A673 (cell line): ENCODE results near the gene HNF4A. TPM values are rescaled to one million over a fixed set of nuclear protein-coding genes. Genes with fewer than 3 reads are reported as not detected.

Experiments used
- BruUV-seq: library from RNA; stranded (reverse); fragments of 400-500 nt; replicated peaks from 2 replicates; lab custom pipeline; 2021; lab: Mats Ljungman, UMichigan
- CTCF ChIA-PET: fragments of 300-600 bp; sonication (Branson Sonifier 250); formaldehyde crosslinking; loops from one replicate; lab custom pipeline; 2022; ENCODE audit warnings: antibody characterized with exemption; lab: Charles Lee
- POLR2A ChIA-PET: fragments of 300-600 bp; sonication (Branson Sonifier 250); formaldehyde crosslinking; loops from one replicate; lab custom pipeline; 2022; ENCODE audit warnings: antibody characterized with exemption; ENCODE audit not compliant: low non-redundant PET; lab: Charles Lee
- DNase-seq: peaks from one replicate; pipeline ENCODE4 v3.0.0-alpha.2; 2015; ENCODE audit warnings: low spot score
- H3K27ac ChIP-seq: fragments of 200-600 bp; sonication (generic); 2 replicates; pipeline ENCODE4 v1.5.1; 2016; ENCODE audit warnings: mixed run types, low read depth, mild to moderate bottlenecking, mixed read lengths, antibody characterized with exemption, low read length; ENCODE audit not compliant: poor library complexity, severe bottlenecking
- H3K27me3 ChIP-seq: fragments of 200-600 bp; sonication (generic); replicated peaks from 2 replicates; pipeline ENCODE4 v1.6.1; 2017; ENCODE audit warnings: mixed run types, low read depth, mild to moderate bottlenecking, mixed read lengths, antibody characterized with exemption, low read length; ENCODE audit not compliant: insufficient read depth, poor library complexity
- H3K36me3 ChIP-seq: fragments of 200-600 bp; sonication (generic); 2 replicates; pipeline ENCODE4 v1.6.1; 2016; ENCODE audit warnings: mixed run types, mild to moderate bottlenecking, mixed read lengths, antibody characterized with exemption, low read length; ENCODE audit not compliant: insufficient read depth, poor library complexity, severe bottlenecking
- H3K4me1 ChIP-seq: fragments of 200-600 bp; sonication (generic); 2 replicates; pipeline ENCODE4 v1.6.1; 2017; ENCODE audit warnings: mixed run types, mild to moderate bottlenecking, mixed read lengths, antibody characterized with exemption, low read length; ENCODE audit not compliant: insufficient read depth, poor library complexity, severe bottlenecking
- H3K4me3 ChIP-seq: fragments of 200-600 bp; sonication (generic); 2 replicates; pipeline ENCODE4 v1.5.1; 2016; ENCODE audit warnings: low read depth, mixed run types, mild to moderate bottlenecking, mixed read lengths, low read length; ENCODE audit not compliant: poor library complexity, severe bottlenecking
- H3K9me3 ChIP-seq: fragments of 200-600 bp; sonication (generic); 2 replicates; pipeline ENCODE4 v1.6.1; 2016; ENCODE audit warnings: mixed run types, low read depth, mild to moderate bottlenecking, mixed read lengths, antibody characterized with exemption, low read length; ENCODE audit not compliant: poor library complexity, severe bottlenecking
- EZH2 ChIP-seq: fragments of 200-600 bp; sonication (generic); IDR thresholded peaks from 2 replicates; pipeline ENCODE4 v1.6.1; 2017; ENCODE audit warnings: borderline replicate concordance, low read depth, mild to moderate bottlenecking, mixed read lengths, antibody characterized with exemption, low read length; ENCODE audit not compliant: poor library complexity, severe bottlenecking
- intact Hi-C: fragments of 100-400 bp; cut with micrococcal nuclease; formaldehyde crosslinking; loops from one replicate; pipeline ENCODE4 v1.10.0; 2022; ENCODE audit not compliant: unreplicated experiment
- total RNA-seq: library from RNA; stranded (reverse); gene quantifications from 2 replicates; pipeline ENCODE4 v1.2.3, GENCODE V29; 2021
- TF ChIP-seq, protein P1 (sequence below): fragments of 300-800, 200-600 bp; sonication (generic); conservative IDR thresholded peaks from 2 replicates; pipeline ENCODE4 v1.5.1; 2017; ENCODE audit warnings: low read depth, mild to moderate bottlenecking, antibody characterized with exemption, low read length, moderate library complexity, mixed read lengths

Gene HNF4A
- total RNA-seq, 1 experiment from 2014 or later = not detected

DNA sequence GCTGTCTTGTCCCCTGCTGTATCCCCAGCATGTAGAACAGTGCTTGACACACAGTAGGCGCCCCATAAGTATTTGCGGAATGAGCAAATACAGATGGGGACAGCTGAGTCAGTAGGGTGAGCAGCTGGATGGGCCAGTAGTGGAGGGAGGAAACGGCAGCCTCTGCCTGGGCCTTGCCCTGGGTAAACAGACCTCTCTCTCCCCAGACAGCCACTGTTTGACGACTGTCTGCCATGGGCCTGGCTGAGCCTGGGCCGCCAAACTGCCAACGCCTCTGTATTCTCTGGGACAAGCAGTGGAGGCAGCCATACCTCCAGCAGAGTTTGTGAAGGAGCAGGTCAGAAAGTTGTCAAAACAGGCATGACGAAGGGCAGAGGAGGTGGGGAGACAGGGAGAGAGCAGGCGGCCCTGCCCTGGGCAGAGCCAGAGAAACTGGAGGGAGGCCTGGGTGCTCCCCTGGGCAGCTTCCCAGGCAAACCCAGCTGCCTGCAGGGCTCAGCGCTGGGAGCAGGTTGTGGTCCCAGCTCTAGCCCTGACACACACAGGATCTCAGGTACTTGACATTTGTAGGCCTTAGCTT, 15.2 kb downstream of the HNF4A start:
- intact Hi-C loops = no loop called here
- Histone ChIP-seq H3K4me3 (no peak overlapping the region), H3K9me3 (no peaks in the 10 kb centered on the region), H3K27ac (no peak overlapping the region), H3K27me3 (no peaks in the 10 kb centered on the region), H3K4me1 (no peaks in the 10 kb centered on the region), H3K36me3 (no peaks in the 10 kb centered on the region)
- ChIA-PET CTCF (no interaction called here), POLR2A (no interaction called here)
- BruUV-seq = no TSS peak
- TF ChIP-seq, protein P1, sequence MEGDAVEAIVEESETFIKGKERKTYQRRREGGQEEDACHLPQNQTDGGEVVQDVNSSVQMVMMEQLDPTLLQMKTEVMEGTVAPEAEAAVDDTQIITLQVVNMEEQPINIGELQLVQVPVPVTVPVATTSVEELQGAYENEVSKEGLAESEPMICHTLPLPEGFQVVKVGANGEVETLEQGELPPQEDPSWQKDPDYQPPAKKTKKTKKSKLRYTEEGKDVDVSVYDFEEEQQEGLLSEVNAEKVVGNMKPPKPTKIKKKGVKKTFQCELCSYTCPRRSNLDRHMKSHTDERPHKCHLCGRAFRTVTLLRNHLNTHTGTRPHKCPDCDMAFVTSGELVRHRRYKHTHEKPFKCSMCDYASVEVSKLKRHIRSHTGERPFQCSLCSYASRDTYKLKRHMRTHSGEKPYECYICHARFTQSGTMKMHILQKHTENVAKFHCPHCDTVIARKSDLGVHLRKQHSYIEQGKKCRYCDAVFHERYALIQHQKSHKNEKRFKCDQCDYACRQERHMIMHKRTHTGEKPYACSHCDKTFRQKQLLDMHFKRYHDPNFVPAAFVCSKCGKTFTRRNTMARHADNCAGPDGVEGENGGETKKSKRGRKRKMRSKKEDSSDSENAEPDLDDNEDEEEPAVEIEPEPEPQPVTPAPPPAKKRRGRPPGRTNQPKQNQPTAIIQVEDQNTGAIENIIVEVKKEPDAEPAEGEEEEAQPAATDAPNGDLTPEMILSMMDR = no peak
- TF ChIP-seq EZH2 = no peak
- DNase-seq = no peak

DNA sequence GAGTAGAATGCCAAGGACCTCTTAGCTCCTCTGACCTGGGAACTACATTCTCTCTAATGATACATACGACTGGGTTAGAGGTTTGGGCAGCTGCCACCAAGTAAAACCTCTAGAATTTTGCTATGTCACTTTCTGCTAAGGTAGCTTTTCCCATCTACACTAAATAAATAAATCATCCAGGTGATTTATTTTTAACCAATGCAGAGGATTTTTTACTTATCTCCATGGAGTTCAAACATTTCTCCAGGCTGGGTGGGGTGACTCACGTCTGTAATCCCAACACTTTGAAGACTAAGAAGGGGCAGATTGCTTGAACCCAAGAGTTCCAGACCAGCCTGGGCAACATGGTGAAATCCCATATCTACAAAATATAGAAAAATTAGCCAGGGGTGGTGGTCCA, 27.1 kb downstream of the HNF4A start:
- BruUV-seq = no TSS peak
- CTCF ChIA-PET = interaction anchor here (0.6 kb wide), 1 partner anchor 14 kb away, joined by 3 read pairs; no protein-coding TSS in a partner anchor
- Histone ChIP-seq H3K9me3 (no peaks in the 10 kb centered on the region), H3K27ac (no peak overlapping the region), H3K36me3 (no peaks in the 10 kb centered on the region), H3K4me3 (no peak overlapping the region), H3K27me3 (peaks cover 4% of the 10 kb centered on the region), H3K4me1 (no peaks in the 10 kb centered on the region)
- TF ChIP-seq, protein P1 = no peak
- TF ChIP-seq EZH2 = no peak
- intact Hi-C loops = no loop called here
- DNase-seq = no peak
- POLR2A ChIA-PET = no interaction called here

DNA sequence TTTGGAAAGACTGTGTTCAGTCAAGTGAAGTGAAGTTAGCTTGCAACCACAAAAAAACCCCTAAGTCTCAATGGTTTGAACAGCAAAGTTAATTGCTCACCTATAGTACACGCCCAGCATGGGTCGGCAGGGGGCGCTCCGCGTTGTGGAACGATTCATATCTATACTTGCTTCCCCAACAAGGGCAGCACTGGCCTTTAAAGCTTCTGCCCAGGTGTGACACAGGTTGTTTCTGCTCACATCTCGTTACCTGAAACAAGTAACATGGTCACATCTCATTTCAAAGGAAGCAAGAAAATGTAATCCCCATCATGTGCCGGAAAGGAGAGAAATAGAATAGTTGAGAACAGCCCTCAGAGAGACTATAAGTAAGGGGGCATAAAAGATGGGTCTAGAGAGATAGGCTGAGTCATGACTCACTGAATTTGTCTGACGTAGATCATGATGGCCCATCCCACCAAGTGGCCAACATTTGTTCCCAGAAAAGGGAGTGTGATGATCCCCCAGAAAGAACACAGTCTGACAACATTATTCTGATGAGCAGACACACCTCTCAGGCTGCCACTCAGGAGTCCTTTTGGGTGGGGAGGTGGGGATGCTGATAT, 29.0 kb downstream of the HNF4A start:
- intact Hi-C loops = loop anchor here (1.0 to 5.0 kb wide), 3 partner anchors 226 to 348 kb away; no protein-coding TSS in a partner anchor
- Histone ChIP-seq H3K27me3 (no peaks in the 10 kb centered on the region), H3K4me3 (no peak overlapping the region), H3K4me1 (no peaks in the 10 kb centered on the region), H3K27ac (no peak overlapping the region), H3K9me3 (no peaks in the 10 kb centered on the region), H3K36me3 (no peaks in the 10 kb centered on the region)
- DNase-seq = peak; percentile 75
- BruUV-seq = no TSS peak
- TF ChIP-seq EZH2 = no peak
- TF ChIP-seq, protein P1 = peak; percentile 98
- CTCF ChIA-PET = interaction anchor here (0.6 to 1.3 kb wide), 5 partner anchors 75 to 267 kb away, joined by 4 to 7 read pairs (median 5); no protein-coding TSS in a partner anchor
- POLR2A ChIA-PET = no interaction called here
